Fibroblast of peridontal ligament (primary cell): Measurements from ENCODE around the gene LYPD8.
"Not testable (repeated sequence)": the region's sequence is repeated elsewhere in the genome, so short reads cannot be mapped to it uniquely, and the experiment has no call there.

Experiments
- DNase-seq: peaks from one replicate; pipeline ENCODE4 v3.0.0-alpha.2; 2010; ENCODE audit errors: extremely low read depth

The LYPD8 gene, protein sequence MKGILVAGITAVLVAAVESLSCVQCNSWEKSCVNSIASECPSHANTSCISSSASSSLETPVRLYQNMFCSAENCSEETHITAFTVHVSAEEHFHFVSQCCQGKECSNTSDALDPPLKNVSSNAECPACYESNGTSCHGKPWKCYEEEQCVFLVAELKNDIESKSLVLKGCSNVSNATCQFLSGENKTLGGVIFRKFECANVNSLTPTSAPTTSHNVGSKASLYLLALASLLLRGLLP

DNA sequence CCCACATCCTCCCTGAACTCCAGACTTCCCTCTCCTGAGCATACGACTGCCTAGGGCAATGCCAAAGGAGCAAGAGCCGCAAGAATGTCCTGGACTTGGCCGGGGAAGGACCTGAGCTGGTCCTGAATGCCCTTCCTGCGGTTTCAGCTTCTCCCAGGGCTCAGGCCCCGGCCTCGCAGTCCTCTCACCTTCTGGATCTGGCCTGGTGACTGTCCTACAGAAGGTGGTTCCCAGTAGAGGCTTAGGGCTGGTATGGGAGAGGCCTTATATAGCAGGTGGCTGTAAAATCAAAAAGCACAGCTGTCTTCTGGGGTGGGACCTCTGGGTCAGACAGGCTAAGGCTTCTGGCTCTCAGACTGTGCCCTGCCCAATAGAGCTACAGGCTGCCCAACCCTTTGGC, at the start of gene LYPD8:
Gene LYPD8, minus strand, starts transcription at position 243 of the 400 bp plus-strand sequence. CDS start 4,678 bp downstream, outside the sequence.
- no peak for DNase-seq

DNA sequence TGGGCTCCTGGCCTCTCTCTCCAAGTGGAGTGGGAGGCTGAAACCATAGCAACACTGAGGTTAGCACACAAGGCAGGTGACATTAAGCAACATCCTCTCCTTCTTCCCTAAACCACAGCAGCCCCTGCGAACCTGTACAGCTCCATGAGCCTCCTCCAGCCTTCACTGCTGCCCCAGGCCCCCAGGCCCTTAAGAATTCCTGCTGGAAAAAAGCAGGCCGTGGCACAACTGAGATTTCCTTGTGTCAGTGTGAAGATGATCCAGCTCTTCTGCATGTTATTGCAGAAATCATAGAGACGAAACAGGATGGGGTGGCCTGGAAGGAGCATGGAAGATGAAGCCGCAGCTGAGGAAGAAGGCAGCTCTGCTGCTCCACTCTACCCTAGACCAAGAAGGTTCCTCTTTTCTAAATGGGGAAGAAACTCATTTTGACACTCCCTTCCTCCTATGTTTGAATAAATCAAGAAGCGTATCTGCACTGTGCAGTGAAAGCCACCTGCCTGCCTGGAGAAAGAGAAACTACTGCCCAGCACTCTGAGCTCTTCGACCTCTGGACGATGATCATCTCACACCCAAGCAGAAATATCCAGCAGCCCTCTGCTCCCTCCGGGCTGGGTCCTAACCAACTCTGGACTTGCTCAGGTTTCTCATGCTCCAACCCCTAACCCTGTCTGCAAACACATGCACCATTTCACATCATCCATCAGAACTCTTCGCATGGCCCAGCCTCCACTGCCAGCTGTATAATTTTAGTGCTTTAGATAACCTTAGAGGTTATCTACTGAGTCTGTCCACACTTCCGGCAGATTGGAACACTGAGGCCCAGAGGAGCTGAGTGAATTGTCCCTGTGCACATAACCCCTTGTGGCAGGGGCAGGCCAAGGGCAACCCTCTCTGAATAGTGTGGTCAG, 49.5 kb upstream of the LYPD8 start:
- no peak for DNase-seq

DNA sequence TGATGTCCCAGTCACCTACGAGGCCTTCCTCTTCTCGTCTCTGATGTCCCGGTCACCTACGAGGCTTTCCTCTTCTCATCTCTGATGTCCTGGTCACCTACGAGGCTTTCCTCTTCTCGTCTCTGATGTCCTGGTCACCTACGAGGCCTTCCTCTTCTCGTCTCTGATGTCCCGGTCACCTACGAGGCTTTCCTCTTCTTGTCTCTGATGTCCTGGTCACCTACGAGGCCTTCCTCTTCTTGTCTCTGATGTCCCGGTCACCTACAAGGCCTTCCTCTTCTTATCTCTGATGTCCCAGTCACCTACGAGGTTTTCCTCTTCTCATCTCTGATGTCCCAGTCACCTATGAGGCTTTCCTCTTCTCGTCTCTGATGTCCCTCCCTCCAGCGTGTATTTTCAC, 47.9 kb upstream of the LYPD8 start:
- not testable (repeated sequence) for DNase-seq

DNA sequence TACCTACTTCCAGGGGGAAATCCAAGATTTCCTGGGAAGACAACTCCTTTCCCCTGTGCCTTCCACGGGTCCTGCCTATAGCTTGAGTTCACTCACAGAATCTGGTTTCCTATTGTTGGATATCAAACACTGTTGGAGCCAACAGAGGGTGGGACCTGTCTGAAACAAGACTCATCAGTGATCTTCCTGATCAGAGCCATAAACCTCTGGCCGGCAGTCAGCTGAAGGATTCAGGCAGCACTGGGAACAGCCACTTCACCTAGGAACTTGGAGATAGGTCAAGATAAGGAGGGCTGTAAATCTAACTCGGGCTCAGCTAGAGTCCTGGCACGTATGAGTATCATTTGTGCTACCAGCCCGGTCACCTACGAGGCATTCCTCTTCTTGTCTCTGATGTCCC, 46.9 kb upstream of the LYPD8 start:
- no peak for DNase-seq

DNA sequence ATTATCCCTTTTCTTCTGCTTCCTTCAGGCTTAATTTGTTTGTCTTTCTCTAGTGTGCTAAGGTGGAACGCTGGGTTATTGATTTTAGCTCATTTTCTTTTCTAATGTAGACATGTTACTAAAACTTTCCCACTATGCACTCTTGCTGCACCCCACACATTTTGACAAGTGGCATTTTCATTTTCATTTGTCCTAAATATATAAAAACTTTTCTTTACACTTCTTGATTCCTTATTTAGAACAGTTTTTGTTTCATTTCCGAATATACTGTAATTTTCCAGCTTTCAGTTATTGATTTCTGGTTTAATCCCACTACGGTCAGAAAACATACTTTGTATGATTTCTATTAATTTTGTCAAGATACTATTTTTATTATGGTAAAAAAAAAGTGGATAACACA, 44.9 kb upstream of the LYPD8 start:
- DNase-seq = no peak

DNA sequence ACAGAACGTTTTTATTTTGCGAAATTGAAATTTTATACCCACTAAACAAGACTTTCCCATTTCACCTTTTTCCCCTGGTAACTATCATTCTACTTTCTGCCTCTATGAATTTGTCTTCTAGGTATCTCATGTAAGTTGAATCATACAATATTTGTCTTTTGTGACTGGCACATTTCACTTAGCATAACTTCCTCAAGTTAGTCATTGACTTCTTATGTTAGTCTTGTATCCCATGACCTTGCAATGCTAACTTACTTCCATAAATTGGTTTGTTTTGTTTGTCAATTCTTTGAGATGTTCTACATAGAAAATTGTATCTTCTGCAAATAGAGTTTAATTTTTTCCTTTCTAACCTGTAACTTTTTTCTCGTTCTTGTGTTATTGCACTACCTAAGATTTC, 43.2 kb upstream of the LYPD8 start:
- DNase-seq = no peak

DNA sequence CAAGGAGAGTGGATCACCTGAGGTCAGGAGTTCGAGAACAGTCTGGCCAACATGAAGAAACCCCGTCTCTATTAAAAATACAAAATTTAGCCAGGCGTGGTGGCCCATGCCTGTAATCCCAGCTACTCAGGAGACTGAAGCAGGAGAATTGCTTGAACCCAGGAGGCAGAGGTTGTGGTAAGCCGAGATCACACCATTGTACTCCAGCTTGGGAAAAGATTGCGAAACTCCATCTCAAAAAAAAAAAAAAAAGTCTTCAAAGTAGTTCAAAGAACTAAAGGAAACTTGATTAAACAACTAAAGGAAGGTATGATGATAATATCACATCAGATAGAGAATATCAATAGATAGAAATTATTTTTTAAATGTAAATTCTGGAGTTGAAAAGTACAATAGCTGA, 39.1 kb upstream of the LYPD8 start:
- DNase-seq = not testable (repeated sequence)

DNA sequence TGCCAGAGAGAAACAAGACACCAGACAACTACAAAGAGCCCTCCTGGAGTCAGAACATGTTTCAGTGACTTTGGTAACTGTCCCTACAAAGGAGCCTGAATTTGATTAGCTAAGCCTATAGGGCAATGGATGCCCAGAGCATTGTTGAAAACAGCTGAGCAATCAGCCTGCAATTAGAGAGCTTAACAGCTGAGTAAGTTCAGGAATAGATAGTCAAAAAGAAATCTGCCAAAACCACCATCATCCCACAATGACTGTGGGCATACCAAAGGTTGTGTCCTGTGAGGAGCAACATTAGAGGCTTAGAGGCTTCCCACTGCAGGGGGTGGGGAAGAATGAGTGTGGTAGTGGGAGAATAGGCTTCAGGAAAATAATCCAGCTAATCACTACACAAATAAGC, 38.0 kb upstream of the LYPD8 start:
- no peak for DNase-seq

DNA sequence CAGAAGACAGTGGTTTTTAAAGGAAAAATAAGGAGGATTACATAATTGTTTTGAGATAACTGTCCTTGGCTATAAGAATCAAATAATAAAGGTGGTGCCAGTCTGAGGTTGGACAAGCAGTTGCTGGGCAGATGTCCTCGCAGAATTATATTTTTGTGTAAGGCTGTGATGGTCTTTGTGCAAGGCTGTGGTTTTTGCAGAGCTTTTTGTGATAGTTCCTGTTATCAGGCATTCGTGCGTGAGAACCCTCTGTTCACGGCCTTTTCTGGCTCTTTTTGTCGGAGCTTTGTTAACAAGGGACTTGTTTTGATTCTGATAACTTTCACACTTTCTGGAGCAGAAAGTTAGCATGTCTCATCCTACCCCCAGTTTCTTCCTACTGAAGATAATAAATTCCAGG, 36.8 kb upstream of the LYPD8 start:
- DNase-seq = no peak

DNA sequence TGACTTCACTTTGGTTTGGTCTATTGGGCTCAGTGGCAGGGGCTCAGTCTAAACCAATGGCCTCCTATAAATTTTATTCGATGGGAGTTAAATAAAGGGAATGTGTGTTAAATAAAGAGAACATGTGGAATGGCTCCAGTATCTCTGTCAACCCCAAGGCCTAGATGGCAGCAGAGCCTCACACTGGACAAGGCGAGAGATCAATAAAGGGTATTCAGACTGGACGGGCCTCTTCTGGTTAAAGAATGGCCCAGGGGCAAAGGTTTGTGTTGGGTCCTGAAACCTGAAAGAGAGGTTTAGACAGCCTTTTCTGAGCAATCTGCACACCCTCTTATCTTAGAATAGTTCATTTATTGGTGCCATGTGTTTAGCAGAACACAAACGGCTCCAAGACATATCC, 35.5 kb upstream of the LYPD8 start:
- no peak for DNase-seq

DNA sequence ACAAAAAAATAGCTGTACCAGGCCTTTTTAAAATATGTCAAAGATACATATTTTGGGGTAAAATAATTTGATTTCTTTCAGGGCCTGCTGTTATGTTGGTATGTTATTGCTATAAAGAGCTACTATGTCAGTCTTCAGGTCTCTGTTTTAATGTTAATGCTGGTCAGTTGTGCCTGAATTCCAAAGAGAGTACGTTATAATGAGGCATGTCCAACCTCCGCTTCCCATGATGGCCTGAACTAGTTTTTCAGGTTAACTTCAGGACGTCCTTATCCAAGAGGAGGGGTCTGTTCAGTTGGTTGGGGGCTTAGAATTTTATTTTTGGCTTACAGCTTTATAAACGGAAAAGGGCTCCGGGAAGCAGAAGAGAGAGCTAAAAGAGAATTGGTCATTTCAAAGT, 34.9 kb upstream of the LYPD8 start:
- no peak for DNase-seq

DNA sequence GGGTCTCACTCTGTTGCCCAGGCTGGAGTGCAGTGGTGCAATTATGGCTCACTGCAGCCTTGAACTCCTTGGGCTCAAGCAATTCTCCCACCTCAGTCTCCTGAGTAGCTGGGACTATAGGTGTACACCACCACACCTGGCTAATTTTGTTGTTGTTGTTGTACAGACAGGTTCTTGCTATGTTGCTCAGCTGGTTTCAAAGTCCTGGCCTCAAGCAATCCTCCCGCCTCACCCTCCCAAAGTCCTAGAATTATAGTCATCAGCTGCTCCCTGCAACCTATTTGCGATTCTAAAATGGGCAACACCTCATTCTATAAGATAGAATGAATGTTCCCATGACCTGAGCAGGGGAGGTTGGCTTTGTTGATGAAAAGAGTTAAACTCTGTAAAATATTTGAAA, 33.8 kb upstream of the LYPD8 start:
- DNase-seq = not testable (repeated sequence)

DNA sequence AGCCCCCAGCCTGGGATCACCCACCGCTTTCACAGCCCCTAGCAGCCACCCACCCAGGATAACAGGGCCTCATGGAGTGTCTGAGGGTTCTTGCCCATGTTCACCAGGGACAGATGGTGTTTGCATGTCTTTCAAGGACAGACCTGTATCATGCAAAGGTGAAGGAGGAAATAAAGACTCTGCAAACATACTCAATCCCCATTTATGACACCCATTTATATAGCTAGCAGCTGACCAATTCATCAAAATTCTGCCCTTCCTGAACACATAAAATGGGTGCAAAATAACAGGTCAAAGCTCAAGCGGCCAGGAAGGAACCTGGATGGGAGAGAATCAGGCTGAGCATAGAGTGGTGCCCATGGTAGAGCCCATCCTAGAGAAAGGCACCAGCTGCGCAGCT, 32.8 kb upstream of the LYPD8 start:
- DNase-seq = no peak

DNA sequence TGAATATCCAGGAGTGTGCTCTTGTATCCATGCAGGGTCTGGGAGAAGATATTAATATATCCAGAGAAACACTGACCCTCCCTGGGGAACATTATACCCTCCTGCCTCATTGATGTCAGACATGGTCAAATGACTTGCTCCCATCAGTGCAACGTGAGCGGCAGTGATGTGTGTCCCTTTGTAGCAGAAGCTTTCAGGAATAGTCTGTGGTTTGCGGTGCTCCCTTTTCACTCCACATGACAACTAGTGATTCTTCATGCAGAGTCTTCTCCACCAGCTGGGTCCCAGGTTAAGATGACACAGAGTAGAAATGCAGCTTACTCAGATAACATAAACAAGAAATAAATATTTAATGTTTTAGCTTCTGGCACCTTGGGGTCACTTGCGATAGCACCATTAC, 31.9 kb upstream of the LYPD8 start:
- DNase-seq = no peak

DNA sequence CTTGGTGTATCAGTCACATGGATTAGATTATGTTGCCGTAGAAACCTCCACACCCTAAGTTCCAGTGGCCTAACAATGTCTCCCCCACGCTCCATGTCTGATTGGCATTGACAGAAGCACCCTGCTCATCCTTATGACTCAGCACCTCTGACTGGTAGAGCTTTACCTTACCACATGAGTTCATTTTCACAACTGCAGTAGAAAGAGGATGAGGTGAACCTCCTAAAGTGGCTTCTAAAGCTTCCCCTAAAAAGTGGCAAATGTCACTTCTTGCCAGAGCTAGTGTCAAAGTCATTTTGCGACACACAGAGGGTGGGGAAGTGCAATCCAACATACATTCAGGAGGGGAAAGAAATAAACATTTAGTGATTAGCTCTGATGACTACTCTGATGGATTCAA, 30.6 kb upstream of the LYPD8 start:
- DNase-seq = no peak

DNA sequence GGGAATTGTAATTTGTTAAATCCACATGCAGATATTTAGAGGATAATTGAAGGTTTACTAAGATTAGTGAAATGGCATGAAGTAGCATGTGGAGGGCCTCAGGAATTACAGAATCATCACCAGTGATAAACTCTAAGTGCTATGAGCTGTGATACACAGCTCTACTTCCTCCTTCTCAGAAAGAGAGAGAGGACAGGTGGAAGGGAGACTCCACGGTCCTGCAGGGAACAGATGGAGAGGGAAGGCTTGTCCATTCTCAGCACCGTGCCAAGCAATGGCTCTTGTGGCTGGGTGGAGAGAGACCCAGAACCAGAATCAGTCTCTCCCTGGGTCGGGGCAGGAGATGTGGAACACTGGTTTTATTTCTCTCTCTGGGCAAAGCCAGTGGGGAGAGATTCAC, 27.8 kb upstream of the LYPD8 start:
- no peak for DNase-seq

DNA sequence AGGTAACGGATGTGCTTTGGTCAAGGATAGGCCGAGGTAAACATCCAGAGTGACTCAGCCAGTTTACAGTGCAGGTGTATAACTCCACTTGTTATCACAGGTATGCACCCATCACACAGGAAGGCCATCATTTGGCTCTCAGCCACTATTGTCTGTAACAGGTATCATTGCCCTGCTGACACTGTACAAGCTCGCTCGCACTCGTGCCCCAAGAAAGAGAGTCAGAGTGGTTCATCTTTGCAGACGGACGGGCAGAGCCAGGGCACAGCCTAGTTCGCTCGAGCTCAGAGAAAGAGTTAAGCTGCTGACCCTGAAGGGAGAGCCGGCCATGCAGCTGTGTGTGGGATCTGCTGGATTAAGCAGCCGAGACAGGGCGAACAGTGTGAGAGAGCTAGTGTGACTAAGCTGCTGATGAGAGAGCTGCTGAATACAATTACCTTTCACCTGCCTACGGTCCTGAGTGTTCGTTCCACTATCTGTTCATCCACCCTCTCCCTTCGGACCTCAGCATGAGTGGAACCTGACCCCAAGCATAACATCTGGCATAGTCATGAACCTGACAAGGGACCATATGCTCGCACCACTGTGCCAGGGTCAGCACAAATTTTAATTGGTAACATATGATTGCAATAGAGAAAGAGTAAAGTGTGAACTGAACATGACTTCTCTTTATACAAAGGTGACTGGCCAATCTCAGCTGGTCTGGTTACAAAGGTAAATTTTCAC, 27.0 kb upstream of the LYPD8 start:
- no peak for DNase-seq

DNA sequence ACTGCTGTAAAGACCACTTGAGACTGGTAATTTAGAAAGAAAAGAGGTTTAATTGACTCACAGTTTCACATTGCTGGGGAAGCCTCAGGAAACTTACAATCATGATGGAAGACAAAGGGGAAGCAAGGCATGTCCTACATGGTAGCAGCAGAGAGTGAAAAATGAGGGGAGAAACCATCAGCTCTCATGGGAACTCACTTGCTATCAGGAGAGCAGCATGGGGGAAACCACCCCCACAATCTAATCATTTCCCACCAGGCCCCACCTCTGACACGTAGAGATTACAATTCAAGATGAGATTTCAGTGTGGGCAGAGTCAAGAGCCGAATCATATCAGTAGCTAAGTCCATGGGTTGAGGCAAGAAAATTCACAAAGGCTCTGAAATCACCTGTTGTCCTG, 23.8 kb upstream of the LYPD8 start:
- DNase-seq = no peak

DNA sequence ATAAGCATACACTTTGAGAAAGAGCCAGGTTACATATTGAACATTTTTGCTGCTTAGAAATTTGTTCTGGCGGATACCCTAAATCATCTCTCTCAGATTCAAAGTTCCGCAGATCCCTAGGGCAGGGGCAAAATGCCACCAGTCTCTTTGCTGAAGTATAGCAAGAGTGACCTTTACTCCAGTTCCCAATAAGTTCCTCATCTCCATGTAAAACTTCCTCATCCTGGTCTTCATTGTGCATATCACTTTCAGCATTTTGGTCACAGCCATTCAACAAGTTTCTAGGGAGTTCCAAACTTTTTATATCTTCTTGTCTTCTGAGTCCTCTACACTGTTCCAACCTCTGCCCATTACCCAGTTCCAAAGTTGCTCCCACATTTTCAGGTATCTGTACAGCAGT, 23.3 kb upstream of the LYPD8 start:
- DNase-seq = no peak

DNA sequence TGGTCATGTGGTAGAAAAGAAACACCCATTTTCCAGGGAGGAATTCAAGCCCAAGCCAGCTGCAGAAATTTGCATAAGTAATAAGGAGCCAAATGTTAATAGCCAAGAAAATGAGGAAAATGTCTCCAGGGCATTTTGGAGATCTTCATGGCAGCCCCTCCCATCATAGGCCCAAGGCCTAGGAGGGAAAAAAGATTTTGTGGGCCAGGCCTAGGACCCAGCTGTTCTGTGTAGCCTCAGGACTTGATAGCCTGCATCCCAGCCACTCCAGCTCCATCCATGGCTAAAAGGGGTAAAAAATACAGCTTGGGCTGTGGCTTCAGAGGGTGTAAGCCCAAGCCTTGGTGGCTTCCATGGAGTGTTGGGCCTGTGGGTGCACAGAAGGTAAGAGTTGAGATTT, 21.4 kb upstream of the LYPD8 start:
- DNase-seq = no peak

DNA sequence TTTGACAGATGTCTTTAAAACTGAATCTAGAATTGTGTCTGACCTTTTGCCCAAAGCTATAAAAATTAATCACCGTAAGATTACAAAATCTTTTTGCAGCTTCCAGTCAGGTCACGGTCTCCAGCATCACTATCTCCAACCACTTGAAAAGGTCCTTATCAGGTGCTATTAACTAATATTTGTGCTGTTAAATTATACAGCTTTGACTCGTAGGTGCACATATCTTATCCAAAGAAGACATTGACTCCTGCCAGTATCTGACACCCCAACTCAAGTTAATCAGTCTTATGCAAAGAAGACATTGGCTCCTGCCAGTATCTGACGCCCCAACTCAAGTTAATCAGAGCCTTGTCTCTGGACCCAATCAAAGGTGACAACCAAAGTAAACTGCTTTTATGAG, 19.9 kb upstream of the LYPD8 start:
- DNase-seq = no peak

DNA sequence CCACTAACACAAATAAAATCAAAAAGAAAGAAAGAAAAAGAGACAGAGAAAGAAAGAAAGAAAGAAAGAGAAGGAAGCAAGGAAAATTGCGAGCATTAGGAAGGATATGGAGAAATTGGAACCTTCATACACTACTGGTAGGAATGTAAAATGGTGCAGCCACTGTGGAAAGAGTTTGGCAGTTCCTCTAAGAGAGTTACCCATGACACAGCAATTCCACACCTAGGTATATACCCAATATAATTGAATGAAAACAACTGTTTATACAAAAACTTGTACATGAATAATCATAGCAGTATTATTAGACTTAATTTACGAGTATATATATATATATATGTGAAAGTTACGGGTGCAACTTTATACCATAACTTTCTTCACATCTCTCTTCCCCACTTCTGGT, 4.1 kb upstream of the LYPD8 start:
- DNase-seq = no peak

DNA sequence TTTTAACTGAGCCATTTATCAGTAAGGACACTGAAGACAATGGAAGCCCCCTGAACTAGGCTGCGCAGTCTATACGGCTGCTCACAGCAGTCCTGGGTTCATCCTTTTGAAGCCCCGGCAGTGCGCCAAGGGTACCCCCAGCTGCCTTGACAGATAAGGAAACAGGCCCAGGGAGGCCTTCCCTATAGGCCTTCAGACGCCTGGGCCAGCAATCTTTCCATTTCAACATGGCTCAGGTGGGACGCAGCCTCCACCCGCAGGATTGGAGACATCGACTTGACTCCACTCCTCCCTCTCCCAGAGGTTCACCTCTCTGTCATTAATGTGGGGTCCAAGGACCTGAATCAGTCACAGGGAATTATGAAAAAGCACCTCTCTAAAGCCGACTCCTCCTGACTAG, 2.8 kb upstream of the LYPD8 start:
- DNase-seq = no peak
